HG02852 (cell line): Measurements from ENCODE around the gene MBD2.

Experiments
- ATAC-seq: cut with Tn5 transposase; IDR thresholded peaks from one replicate; pipeline ENCODE4 v1.9.1; 2021; ENCODE audit warnings: mild to moderate bottlenecking, moderate library complexity; ENCODE audit not compliant: unreplicated experiment

MBD2 gene

DNA sequence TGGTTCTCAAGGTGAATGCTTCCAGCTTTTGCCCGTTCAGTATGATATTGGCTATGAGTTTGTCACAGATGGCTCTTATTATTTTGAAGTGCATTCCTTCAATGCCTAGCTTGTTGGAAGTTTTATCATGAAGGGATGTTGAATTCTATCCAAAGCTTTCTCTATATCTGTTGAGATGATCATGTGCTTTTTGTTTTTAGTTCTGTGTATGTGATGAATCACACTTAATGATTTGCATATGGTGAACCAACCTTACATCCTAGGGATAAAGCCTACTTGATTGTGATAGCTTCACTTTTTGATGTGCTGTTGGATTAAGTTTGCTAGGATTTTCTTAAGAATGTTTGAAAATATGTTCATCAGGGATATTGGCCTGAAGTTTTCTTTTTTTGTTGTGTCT, 112.1 kb downstream of the MBD2 start:
- ATAC-seq = no peak

DNA sequence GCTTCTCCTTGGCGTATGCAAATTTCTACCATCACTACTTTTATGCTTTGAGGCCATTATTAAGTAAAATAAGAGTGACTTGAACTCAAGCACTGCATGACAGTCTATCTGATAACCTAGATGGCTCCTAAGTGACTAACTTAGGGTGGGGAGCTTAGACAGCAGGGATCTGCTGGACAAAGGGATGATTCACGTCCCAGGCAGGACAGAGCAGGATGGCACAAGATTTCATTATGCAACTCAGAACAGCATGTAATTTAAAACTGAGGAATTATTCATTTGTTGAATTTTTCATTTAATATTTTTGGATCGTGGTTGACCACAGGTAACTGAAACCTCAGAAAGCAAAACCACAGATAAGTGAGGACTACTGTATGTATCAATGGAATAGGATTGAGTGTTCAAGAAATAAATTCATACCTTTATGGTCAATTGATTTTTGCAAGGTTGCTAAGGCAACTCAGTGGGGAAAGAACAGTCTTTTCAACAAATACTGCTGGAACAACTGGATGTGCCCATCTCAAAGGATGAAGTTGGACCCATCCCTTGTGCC, 115.3 kb downstream of the MBD2 start:
- no peak for ATAC-seq

DNA sequence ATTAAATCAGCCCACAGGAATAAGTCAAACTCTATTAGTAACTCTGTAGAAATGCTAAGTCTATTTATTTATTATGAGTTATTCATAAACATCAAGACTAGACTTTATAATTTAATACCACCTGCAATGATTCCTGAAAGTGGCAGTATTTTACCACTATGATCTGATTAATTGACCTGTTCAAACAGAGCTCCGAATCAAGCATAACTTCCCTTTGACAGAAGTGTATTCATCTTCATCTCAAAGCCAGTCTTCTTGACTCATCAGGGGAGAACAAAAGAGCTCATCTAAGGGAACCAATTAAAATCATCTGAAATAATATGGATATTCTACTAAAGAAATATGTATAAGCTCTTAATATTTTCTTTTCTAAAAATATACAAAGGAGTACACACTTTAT, 122.3 kb downstream of the MBD2 start:
- ATAC-seq = no peak
